Measurements from ENCODE around the gene TMEM121.

Gene TMEM121

DNA sequence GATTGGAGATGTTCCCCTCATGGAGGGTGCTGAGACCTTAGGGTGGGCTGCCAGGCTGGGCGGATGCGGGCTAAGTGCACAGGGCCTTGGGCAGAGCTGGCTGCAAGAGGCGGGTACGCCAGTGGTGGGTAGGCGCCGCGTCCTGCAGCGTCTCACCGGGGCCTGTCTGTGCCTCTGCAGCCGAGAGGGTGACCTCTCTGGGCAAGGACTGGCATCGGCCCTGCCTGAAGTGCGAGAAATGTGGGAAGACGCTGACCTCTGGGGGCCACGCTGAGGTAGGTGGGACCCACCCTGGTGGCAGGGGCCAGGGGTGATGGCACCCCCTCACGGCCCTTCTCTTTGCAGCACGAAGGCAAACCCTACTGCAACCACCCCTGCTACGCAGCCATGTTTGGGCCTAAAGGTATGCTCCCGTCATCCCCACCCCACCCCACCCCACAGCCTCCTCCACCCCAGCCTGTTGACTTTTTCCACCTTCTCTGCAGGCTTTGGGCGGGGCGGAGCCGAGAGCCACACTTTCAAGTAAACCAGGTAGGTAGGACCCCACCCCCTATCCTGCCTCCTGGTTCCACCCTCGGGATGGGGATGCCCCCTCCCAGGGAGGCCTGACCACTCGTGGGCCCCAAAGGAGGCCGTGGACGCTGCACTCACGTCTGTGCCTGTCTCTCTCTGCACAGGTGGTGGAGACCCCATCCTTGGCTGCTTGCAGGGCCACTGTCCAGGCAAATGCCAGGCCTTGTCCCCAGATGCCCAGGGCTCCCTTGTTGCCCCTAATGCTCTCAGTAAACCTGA is 38.2 kb upstream of the TMEM121 start:
- in situ Hi-C loops (cut with MboI; ENCODE audit: low pct_unique_long_range_greater_than_20kb, low sequenced_read_pairs, unreplicated experiment) = no loop called here
- no peak for DNase-seq (ENCODE audit: low spot score)
- TF ChIP-seq, protein P1, sequence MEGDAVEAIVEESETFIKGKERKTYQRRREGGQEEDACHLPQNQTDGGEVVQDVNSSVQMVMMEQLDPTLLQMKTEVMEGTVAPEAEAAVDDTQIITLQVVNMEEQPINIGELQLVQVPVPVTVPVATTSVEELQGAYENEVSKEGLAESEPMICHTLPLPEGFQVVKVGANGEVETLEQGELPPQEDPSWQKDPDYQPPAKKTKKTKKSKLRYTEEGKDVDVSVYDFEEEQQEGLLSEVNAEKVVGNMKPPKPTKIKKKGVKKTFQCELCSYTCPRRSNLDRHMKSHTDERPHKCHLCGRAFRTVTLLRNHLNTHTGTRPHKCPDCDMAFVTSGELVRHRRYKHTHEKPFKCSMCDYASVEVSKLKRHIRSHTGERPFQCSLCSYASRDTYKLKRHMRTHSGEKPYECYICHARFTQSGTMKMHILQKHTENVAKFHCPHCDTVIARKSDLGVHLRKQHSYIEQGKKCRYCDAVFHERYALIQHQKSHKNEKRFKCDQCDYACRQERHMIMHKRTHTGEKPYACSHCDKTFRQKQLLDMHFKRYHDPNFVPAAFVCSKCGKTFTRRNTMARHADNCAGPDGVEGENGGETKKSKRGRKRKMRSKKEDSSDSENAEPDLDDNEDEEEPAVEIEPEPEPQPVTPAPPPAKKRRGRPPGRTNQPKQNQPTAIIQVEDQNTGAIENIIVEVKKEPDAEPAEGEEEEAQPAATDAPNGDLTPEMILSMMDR (IDR thresholded peaks at IDR 0.05; ENCODE audit: extremely low read depth, insufficient read depth, missing control alignments) = no peak

DNA sequence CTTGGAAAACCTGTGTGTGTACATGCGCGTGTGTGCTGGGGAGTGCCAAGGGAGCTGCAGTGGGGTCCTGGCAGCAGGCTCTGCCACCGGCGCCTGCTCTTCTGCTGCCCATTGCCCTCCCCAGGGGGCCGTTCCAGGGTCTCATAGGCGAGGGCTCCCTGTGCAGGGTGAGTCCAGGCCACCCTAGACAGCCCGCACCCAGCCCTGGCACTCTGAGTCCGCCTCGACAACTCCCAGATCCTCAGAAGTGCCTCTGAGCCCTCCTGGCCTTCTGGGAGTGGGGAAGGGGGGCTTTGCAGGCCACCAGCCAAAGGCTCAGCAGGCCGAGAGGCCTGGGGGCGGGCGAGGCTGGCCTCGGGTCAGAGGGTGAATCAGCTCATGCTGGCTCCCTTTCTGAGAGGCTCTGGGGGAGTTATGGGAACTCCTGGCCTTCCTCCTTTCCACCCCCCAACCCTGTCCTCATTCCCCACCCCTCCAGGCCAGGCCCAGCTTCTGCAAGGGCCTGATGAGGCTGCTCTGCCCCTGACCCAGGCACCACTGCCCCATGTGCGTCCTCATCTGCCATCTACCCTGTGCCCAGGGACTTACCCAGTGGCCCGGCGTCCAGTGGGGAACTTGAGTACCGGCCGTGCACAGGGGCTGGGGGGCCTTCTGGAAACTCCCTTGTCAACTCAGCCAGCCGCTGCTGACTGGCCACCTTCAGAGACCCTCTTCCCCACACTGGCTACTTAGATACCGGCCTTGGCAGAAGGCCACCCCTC is 37.4 kb upstream of the TMEM121 start:
- TF ChIP-seq, protein P1 (IDR thresholded peaks at IDR 0.05; ENCODE audit: extremely low read depth, insufficient read depth, missing control alignments) = no peak
- in situ Hi-C loops (cut with MboI; ENCODE audit: low pct_unique_long_range_greater_than_20kb, low sequenced_read_pairs, unreplicated experiment) = no loop called here
- no peak for DNase-seq (ENCODE audit: low spot score)

DNA sequence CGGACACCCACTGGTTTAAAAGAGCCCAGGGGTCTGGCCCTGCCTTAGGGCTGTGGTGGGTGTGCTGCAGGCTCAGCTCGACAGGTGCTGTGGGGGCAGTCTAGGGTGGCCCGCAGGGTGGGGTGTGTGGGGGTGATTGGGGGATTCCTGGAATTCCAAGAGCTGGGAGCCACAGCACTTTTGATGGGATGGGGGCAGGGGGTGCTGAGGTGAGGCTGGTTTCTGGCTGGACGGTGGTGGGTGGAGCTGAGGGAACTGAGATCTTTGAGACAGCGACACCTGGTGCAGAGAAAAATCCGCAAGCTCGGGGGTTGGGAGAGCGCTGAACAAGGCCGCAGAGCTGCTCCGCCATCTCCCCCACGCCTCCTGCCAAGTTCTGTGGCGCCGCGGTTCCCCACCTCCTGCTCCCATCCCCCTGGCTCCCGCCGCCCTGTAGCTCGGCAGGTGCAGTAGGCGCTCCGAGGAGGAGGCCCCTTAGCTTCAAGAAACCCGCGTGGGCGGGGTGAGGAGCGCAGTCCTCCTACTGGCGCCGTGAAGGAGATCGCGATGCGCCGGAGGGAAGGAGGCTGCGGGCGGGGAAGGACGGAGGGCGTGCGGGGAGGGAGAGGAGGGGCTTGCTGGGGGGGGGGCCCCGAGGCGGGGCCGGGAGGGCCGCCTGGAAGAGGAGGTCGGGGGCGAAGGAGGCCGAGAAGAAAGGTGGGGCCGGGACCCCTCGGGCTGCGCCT is 36.7 kb upstream of the TMEM121 start:
- in situ Hi-C loops (cut with MboI; ENCODE audit: low pct_unique_long_range_greater_than_20kb, low sequenced_read_pairs, unreplicated experiment) = loop anchor here (10.0 kb wide), 1 partner anchor 115 kb away; no protein-coding TSS in a partner anchor
- DNase-seq (ENCODE audit: low spot score) = peak; percentile 89
- TF ChIP-seq, protein P1 (IDR thresholded peaks at IDR 0.05; ENCODE audit: extremely low read depth, insufficient read depth, missing control alignments) = peak; percentile 66

DNA sequence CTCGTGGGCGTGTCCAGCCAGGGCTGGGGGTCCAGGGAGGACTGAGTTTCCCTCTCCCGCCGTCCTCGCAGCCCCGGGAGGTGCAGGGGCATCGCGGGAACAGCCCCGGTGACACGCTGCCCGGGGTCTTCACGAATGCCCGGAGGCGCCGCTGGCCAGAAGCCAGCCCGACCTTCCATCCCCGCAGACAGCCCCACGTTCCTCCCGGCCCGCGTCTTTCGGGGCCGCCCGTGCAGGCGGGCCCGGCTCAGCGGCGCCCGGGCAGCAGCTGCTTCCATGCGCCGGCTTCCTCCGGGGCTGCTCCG is 36.2 kb upstream of the TMEM121 start:
- no peak for DNase-seq (ENCODE audit: low spot score)
- TF ChIP-seq, protein P1 (IDR thresholded peaks at IDR 0.05; ENCODE audit: extremely low read depth, insufficient read depth, missing control alignments) = no peak
- in situ Hi-C loops (cut with MboI; ENCODE audit: low pct_unique_long_range_greater_than_20kb, low sequenced_read_pairs, unreplicated experiment) = loop anchor here (10.0 kb wide), 1 partner anchor 115 kb away; no protein-coding TSS in a partner anchor

DNA sequence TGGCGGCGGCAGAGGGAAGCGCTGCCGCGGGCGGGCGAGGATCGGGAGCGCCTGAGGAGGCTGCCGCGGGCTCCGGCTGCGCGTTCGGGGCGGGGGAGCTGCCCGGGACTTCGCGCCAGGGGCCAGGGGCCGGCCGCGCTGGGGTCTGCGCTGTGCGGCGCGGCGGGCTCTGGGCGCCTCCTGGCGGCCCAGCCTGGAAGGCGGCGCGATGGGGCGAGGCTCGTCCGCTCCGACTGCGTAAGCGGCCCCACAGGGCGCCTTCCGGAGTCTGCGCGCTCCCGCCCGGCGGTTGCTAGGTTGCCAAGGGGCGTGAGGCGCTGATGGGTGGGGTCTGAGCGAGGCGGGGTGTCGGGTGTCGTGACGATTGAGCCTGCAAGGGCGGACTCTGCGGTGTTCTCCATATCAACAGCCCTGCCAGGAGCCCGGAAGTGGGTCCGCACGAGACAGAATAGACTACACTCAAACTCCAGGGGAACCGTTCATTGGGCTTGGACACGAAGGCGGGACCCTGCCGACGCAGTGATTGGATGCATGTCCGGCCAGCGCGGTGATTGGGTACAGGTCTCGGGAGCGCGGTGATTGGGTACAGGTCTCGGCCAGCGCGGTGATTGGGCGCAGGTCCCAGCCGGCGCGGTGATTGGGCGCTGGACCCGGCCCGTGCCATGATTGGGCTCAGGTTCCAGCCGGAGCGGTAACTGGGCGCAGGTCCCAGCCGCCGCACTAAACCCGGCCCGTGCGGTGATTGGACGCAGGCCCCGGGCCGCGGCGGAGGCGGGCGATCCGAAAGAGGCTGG is 35.6 kb upstream of the TMEM121 start, which contains the start of gene TEDC1:
TEDC1 (plus strand) TSS at position 675 of the 794 bp plus-strand sequence. CDS start 130 bp downstream, outside the sequence.
- TF ChIP-seq, protein P1 (IDR thresholded peaks at IDR 0.05; ENCODE audit: extremely low read depth, insufficient read depth, missing control alignments) = peak; percentile 97
- in situ Hi-C loops (cut with MboI; ENCODE audit: low pct_unique_long_range_greater_than_20kb, low sequenced_read_pairs, unreplicated experiment) = loop anchor here (10.0 kb wide), 1 partner anchor 116 kb away; no protein-coding TSS in a partner anchor

More for the DNA sequence above, 35.6 kb upstream of the TMEM121 start, which contains the start of gene TEDC1:
- DNase-seq (ENCODE audit: low spot score) = peak; percentile 98
